ENCODE measurements around the gene TM4SF4.

Gene TM4SF4

DNA sequence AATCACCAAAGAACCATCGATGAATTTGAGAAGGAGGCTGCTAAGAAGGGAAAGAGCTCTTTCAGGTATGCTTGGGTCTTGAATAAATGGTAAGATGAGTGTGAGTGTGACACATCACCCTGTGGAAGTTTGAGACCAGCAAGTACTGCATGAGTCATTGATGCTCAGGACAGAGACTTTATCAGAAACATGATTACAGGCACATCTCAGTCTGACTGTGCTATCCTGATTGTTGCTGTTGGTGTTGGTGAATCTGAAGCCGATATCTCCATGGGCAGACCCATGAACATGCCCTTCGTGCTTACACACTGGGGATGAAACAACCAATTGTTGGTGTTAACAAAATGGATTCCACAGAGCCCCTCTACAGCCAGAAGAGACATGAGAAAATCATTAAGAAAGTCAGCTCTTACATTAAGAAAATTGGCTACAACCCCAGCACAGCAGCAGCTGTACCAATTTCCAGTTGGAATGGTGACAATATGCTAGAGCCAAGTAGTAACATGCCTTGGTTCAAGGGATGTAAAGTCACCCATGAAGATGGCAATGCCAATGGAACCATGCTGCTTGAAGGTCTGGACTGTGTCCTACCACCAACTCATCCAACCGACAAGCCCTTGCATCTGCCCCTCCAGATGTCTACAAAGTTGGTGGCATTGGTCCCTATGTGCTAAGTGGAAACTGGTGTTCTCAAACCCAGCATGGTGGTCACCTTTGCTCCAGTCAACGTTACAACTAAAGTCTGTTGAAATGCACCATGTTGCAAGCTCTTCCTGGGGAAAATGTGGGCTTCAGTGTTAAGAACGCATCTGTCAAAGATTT lies 20.5 kb downstream of the TM4SF4 start:
- no peak overlapping the region for H3K4me3 ChIP-seq (ENCODE audit: control insufficient read depth, low read depth, low read length)
- TF ChIP-seq, protein P1, sequence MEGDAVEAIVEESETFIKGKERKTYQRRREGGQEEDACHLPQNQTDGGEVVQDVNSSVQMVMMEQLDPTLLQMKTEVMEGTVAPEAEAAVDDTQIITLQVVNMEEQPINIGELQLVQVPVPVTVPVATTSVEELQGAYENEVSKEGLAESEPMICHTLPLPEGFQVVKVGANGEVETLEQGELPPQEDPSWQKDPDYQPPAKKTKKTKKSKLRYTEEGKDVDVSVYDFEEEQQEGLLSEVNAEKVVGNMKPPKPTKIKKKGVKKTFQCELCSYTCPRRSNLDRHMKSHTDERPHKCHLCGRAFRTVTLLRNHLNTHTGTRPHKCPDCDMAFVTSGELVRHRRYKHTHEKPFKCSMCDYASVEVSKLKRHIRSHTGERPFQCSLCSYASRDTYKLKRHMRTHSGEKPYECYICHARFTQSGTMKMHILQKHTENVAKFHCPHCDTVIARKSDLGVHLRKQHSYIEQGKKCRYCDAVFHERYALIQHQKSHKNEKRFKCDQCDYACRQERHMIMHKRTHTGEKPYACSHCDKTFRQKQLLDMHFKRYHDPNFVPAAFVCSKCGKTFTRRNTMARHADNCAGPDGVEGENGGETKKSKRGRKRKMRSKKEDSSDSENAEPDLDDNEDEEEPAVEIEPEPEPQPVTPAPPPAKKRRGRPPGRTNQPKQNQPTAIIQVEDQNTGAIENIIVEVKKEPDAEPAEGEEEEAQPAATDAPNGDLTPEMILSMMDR (conservative IDR thresholded peaks at IDR 0.05; ENCODE audit: control insufficient read depth, insufficient read depth, low read depth, low read length): no peak
- DNase-seq (ENCODE audit: low read depth): peak; percentile 82

DNA sequence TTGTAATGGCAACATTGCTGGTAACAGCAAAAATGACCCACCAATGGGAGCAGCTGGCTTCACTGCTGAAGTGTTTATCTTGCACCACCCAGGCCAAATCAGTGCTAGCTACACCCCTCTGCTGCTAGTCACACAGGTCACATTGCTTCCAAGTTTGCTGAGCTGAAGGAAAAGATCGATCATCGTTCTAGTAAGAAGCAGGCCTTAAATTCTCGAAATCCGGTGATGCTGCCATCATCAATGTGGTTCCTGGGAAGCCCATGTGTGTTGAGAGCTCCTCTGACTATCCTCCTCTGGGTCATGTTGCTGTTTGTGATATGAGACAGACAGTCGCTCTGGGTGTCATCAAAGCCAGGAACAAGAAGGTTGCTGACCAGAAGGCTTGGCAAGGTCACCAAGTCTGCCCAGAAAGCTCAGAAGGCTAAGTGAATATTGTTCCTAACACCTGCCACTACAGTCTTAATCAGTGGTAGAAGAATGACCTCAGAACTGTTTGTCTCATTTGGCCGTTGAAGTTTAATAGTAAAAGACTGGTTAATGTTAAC lies 21.2 kb downstream of the TM4SF4 start:
- H3K4me3 ChIP-seq (ENCODE audit: control insufficient read depth, low read depth, low read length): no peak overlapping the region
- DNase-seq (ENCODE audit: low read depth): no peak
- TF ChIP-seq, protein P1 (conservative IDR thresholded peaks at IDR 0.05; ENCODE audit: control insufficient read depth, insufficient read depth, low read depth, low read length): no peak

DNA sequence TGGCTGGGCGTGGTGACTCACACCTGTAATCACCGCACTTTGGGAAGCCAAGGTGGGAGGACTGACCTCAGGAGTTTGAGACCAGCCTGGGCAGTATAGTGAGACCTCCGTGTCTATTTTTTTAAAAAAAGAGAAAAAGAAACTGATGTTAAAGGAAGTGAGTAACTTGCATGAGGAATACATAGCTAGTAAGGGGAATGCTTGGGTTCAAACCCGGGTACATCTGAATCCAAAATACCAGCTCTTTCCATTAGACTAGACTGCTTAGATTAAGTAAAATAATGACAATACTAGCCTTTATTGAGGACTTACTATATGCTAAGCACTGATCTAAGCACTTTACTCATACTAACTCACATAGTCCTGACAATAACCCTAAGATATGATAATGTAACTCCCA lies 22.4 kb downstream of the TM4SF4 start:
- TF ChIP-seq, protein P1 (conservative IDR thresholded peaks at IDR 0.05; ENCODE audit: control insufficient read depth, insufficient read depth, low read depth, low read length): no peak
- DNase-seq (ENCODE audit: low read depth): no peak
- no peak overlapping the region for H3K4me3 ChIP-seq (ENCODE audit: control insufficient read depth, low read depth, low read length)

GRCh38 chr3:149497966-149498670 lies 23.6 kb downstream of the TM4SF4 start:
- TF ChIP-seq, protein P1 (conservative IDR thresholded peaks at IDR 0.05; ENCODE audit: control insufficient read depth, insufficient read depth, low read depth, low read length): no peak
- DNase-seq (ENCODE audit: low read depth): no peak
- no peak overlapping the region for H3K4me3 ChIP-seq (ENCODE audit: control insufficient read depth, low read depth, low read length)

DNA sequence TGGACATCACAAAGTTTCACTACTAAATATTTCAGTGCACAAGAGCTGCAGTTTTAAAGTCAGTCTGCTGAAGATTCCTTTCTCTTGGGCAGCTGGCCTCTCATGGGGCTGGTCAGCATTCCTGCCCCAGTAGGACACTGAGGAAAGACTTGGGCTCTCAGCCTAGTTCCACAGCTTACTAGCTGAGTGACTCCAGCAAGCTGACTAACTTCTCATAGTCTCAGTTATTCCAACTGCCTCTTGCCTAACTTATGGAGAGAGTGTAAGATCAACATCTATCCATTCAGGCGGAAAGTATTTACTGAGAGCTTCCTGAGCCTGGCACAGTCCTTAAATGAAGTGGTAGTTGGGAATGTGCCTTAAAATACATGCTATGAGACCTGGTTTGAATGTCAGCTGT lies 27.0 kb downstream of the TM4SF4 start:
- TF ChIP-seq, protein P1 (conservative IDR thresholded peaks at IDR 0.05; ENCODE audit: control insufficient read depth, insufficient read depth, low read depth, low read length): no peak
- peak; percentile 71 for DNase-seq (ENCODE audit: low read depth)
- H3K4me3 ChIP-seq (ENCODE audit: control insufficient read depth, low read depth, low read length): no peak overlapping the region

GRCh38 chr3:149502438-149502837 lies 27.9 kb downstream of the TM4SF4 start:
- H3K4me3 ChIP-seq (ENCODE audit: control insufficient read depth, low read depth, low read length): no peak overlapping the region
- TF ChIP-seq, protein P1 (conservative IDR thresholded peaks at IDR 0.05; ENCODE audit: control insufficient read depth, insufficient read depth, low read depth, low read length): no peak
- DNase-seq (ENCODE audit: low read depth): no peak

All from fibroblast of mammary gland (primary cell).